Cerebellar cortex (tissue), 1 donor: Measurements from ENCODE around the gene SCNM1.
A peak's percentile ranks its signal among the peaks of the same experiment; 100 is the strongest.
"Not testable (repeated sequence)": the region's sequence is repeated elsewhere in the genome, so short reads cannot be mapped to it uniquely, and the experiment has no call there.

Experiments
- DNase-seq: peaks from one replicate; pipeline ENCODE4 v3.0.0-alpha.2; 2015; ENCODE audit warnings: low spot score

Gene SCNM1

DNA sequence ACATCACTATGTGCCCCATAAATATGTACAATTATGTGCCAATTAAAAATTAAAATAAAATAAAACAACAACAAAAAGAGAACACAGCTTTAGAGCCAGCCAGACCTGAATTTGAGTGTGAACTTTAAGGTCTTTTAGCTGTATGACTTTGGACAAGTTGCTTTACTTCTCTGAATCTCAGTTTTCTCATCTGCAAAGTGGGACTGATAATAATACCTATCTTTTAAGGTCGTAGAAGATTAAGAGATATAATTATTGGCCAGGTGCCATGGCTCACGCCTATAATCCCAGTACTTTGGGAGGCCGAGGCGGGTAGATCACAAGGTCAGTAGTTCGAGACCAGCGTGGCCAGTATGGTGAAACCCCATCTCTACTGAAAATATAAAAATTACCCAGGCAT is 27.4 kb downstream of the SCNM1 start:
- DNase-seq = no peak

DNA sequence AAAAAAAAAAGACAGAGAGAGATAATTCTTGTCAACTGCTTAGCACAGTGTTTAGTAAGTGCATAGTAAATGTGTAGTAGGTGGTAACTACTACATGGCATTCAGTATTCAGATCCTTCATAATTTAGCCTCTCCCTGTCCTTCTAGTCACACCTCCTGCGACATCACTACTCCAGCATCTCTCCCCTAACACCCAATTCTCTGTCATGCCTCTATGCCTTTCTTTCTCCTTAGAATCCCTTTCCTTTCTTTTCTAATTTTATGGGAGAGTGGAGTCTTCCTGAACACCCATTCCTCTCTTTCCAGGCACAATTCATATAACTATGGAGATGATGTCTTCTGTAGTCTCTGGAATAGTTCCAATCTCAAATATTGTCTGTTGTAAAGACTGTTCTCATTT is 27.9 kb downstream of the SCNM1 start:
- DNase-seq = no peak

DNA sequence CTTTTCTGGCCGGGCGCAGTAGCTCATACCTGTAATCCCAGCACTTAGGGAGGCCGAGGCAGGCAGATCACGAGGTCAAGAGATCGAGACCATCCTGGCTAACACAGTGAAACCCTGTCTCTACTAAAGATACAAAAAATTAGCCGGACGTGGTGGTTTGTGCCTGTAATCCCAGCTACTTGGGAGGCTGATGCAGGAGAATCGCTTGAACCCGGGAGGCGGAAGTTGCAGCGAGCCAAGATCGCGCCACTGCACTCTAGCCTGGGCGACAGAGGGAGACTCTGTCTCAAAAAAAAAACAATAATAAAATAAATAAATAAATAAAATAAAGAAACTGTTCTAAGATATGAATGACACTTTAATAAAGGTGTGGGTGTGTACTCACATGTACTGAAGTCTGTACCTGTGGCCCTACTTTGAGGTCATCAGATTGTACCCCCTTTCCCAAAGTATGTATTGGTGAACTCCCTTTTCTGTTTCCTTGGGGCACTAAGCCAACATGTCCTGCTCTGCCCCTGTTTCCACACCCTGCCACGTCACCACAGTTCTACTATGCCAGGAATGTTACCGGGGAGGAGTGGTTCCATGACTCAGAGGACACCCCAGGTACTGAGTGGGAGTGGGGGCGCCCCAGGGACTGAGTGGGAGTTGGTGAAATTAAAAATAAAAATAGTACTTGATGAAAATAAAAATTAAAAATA is 29.1 kb downstream of the SCNM1 start:
- DNase-seq = not testable (repeated sequence)

DNA sequence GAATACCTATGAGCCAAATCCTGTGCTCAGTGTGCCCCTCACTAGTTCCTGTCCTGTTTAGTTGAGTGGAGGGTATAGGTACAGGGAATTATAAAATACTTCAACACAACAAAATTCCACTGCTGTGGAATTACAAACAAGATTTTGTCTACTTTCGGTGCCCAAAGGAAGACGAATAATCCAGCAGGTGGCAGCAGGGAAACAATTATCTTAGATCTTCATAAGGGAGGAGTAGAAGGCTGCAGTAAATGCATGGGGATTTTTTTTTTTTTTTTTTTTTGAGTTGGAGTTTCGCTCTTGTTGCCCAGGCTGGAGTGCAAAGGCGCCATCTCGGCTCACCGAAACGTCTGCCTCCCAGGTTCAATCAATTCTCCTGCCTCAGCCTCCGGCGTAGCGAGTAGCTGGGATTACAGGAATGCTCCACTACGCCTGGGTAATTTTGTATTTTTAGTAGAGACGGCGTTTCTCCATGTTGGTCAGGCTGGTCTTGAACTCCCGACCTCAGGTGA is 30.4 kb downstream of the SCNM1 start:
- peak; percentile 92 for DNase-seq

DNA sequence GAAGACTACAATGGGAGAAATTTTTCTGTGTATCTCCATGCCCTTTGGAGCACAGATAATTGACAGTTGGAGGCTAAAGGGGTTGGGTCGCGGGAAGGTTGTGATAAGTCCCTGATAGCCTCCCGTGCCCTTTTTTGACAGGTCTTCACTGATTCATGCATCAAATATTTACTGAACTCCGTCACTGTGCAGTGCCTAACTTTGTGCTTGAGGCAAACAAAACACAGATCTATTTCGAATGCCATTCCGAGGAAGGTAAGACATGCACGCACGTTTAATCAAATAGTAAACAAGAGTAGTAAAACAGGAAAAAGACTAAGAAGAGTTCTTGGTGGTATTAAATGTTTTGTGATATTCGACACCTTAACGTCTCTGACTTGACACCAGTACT is 31.9 kb downstream of the SCNM1 start:
- no peak for DNase-seq

DNA sequence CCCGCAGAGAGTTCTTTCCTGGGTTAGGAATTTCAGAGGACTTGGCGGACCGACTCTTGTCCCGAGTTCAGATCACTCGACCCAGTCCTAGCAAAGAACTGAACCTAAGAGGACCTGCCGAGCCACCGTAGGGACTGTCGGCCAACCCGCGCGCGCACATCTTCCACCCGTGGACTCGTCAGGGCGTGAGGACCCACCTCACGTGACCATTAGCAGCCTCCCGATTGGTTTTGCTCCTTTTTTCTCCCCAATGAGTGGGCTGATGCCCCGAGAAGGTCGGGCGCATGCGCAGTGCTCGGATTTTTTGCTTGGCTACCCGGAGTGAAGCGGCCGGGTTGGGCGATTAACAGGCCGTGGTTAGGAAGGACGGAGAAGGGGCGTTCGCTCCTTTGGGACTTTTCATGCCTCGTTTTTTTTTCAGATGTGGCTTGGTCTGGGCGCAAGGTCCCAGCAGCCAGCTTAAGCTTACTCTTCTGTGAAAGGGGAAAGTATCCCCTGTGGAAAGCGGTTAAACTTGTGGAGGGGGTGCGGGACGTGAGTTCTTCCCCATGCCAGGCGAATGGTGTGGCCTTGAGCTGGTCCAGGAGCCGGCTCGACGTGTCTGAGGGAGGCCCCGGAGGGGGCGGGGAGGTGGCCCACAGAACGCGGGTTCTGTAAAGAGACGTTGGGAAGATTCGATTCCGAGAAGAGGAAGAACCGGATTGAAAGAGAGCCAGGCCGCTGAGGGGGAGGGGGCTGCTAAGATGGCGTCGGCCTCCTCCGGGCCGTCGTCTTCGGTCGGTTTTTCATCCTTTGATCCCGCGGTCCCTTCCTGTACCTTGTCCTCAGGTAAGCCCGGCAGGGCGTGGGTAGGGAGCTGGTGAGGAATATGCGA is 32.5 kb downstream of the SCNM1 start, which contains the start of gene PIP5K1A:
PIP5K1A (plus strand) TSS at position 299 of the 874 bp plus-strand sequence; CDS start at position 744, 445 bp downstream.
- DNase-seq = peak; percentile 99

DNA sequence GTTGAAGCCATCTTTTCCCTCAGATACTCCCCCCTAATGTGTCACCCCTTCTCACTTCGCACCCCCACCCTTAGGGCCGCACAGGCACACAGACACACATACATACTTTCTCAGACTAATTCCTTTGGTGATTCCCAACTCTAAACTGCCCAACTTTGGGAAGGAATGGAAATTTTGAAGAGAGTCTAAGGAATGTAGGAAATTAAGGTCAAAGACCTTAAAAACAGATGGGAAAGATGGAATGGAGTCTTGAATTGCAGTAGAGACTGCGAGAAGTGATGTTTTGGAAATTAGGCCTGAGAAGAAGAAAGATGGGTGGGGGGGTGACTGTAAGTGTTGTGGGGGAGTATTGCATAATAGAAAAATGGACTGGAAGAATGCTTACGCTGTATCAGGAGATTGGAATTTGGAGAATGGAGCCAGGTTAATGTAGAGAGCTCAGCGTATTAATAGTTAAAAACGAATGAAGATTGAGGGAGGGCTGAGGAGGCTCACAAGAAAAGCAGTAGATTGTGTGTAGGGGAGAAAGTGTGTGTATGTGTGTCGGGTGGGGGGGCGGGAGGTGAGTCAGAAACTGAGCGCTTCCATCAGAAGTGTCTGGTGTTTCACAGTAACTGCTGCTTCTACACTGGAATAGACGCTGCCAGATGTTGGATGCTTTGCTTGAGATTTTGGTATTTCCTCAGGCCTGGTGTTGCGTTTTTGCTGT is 34.1 kb downstream of the SCNM1 start:
- no peak for DNase-seq

DNA sequence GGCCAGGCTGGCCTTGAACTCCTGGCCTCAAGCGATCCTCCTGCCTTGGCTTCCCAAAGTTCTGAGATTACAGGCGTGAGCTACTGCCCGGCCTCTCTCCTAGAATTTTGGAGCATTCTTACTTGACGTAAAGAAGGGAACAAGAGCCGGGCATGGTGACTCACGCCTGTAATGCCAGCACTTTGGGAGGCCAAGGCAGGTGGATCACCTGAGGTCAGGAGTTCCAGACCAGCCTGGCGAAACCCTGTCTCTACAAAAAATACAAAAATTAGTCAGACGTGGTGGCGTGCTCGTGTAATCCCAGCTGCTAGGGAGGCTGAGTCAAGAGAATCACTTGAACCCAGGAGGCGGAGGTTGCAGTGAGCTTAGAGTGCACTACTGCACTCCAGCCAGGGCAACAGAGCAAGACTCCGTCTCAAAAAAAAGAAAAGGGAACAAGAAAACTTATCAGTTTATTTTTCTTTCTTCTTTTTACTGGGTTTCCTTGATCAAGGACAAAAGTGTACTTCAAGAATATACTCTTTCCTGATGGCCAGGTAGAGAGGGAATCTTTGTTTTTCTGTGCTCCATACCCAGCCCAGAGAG is 39.5 kb downstream of the SCNM1 start:
- DNase-seq = not testable (repeated sequence)

DNA sequence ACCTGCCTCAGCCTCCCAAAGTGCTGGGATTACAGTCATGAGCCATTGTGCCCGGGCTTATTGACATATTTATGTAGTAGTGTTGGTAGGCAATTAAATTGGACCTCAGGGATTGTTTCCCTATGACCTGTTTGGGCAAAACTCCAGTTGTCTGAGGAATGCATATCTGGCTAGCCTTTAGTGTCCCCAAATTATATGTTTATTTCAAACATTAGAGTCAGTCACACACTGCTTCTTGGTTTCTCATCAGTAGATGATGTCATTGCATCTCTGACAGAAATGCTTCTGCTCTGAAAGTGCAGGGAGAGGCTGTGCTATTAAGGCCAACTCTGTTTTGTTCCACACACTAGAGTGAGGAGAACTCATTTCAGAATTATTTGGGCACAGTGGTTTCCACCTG is 44.9 kb downstream of the SCNM1 start:
- DNase-seq = no peak

DNA sequence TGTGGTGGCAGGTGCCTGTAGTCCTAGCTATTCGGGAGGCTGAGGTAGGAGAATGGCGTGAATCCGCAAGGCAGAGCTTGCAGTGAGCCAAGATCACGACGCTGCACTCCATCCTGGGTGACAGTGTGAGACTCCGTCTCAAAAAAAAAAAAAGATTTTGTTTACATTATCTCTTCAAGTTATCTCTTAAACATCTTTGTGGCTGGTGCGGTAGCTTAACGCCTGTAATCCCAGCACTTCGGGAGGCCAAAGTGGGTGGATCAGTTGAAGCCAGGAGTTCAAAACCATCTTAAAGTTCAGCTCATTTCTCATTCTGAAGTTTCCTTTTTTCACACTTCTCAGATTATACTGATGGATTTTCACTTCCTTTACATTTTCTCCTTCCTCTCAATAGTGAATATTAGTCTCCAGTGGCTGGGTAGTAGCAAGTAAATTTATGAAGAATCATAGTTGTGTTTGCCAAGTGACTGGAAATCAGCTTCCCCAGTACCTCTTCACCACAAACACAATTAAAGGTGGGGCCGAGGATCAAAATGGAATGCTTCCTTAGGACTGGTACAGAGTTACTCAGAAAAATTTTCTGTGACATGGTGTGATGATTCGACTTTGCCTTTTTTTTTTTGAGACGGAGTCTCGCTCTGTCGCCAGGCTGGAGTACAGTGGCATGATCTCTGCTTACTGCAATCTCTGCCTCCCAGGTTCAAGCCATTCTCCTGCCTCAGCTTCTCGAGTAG is 46.2 kb downstream of the SCNM1 start:
- no peak for DNase-seq

DNA sequence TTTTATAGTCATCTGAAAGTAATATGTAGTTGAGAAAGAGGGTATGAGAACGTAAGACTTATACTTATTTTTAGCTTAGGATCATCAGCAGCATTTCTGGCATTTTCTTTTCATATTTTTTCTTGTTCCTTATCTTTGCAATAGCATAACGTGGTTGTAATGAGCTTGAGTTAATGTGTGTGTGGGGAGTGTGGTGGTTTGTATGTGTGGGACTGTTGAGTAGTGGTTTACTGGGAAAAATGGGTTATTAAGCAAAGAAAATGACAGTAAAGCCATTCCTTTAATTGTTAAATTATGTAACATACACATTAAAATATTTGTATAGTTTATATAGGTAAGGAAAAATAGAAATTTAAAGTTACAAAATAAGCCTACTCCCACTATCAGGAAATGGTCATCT is 47.6 kb downstream of the SCNM1 start:
- no peak for DNase-seq
